Endodermal cell (in vitro differentiated cells): Measurements from ENCODE around the gene LAIR1. TPM values are rescaled to one million over a fixed set of nuclear protein-coding genes. Genes with fewer than 3 reads are reported as not detected.

Experiments used
- DNase-seq: peaks from one replicate; pipeline ENCODE4 v3.0.0-alpha.2; 2017
- H3K27ac ChIP-seq: 2 replicates; pipeline ENCODE4 v1.5.1; 2013; ENCODE audit warnings: mild to moderate bottlenecking, low read depth, low read length, moderate library complexity
- H3K27me3 ChIP-seq: 2 replicates; pipeline ENCODE4 v1.6.1; 2013; ENCODE audit warnings: mild to moderate bottlenecking, low read length, moderate library complexity; ENCODE audit not compliant: insufficient read depth, control insufficient read depth, poor library complexity, severe bottlenecking
- H3K36me3 ChIP-seq: 2 replicates; pipeline ENCODE4 v1.7.0; 2013; ENCODE audit warnings: mild to moderate bottlenecking, low read length, moderate library complexity; ENCODE audit not compliant: control insufficient read depth, insufficient read depth
- H3K4me1 ChIP-seq: one replicate; pipeline ENCODE4 v1.7.0; 2013; ENCODE audit warnings: low read length; ENCODE audit not compliant: control insufficient read depth, insufficient read depth
- H3K4me3 ChIP-seq: 2 replicates; pipeline ENCODE4 v1.5.1; 2013; ENCODE audit warnings: mild to moderate bottlenecking, low read length, moderate library complexity
- H3K9ac ChIP-seq: 2 replicates; pipeline ENCODE4 v1.6.1; 2013; ENCODE audit warnings: mild to moderate bottlenecking, low read length, moderate library complexity; ENCODE audit not compliant: poor library complexity, severe bottlenecking; ENCODE audit errors: extremely low read depth
- H3K9me3 ChIP-seq: 2 replicates; pipeline ENCODE4 v1.6.1; 2013; ENCODE audit warnings: mild to moderate bottlenecking, low read length, moderate library complexity; ENCODE audit not compliant: control insufficient read depth
- H3K27ac Mint-ChIP-seq: 2 replicates; pipeline ENCODE4 v1.8.0; 2020; ENCODE audit warnings: mixed read lengths
- H3K27me3 Mint-ChIP-seq: 2 replicates; pipeline ENCODE4 v1.8.0; 2021; ENCODE audit warnings: mild to moderate bottlenecking, mixed read lengths; ENCODE audit not compliant: insufficient read depth
- H3K36me3 Mint-ChIP-seq: 2 replicates; pipeline ENCODE4 v1.8.0; 2020; ENCODE audit warnings: low read depth, mixed read lengths
- H3K4me1 Mint-ChIP-seq: 2 replicates; pipeline ENCODE4 v1.8.0; 2020; ENCODE audit warnings: mixed read lengths
- H3K4me3 Mint-ChIP-seq: 2 replicates; pipeline ENCODE4 v1.8.0; 2020; ENCODE audit warnings: mild to moderate bottlenecking, moderate library complexity, mixed read lengths
- H3K9me3 Mint-ChIP-seq: 2 replicates; pipeline ENCODE4 v1.8.0; 2020; ENCODE audit warnings: mild to moderate bottlenecking, mixed read lengths
- CTCF ChIP-seq: fragments of 200-600 bp; sonication (generic); conservative IDR thresholded peaks from 2 replicates; pipeline ENCODE4 v1.5.0; 2021; ENCODE audit warnings: antibody characterized with exemption, mild to moderate bottlenecking
- WGBS, 2 experiments: methylation state at CpG; one replicate each; pipeline versions ENCODE4 v1.1.5 to v1.1.7; 2013; ENCODE audit warnings: missing lambda C conversion rate in 2 of 2, mixed read lengths in 1 of 2; ENCODE audit not compliant: insufficient coverage in 1 of 2, insufficient read length in 1 of 2; 5-methylcytosine and 5-hydroxymethylcytosine counted together
- total RNA-seq, 2 donors: library from RNA; stranded (reverse); fragmentation: NEBNext Ultra II Directional in 1 of 2; extraction: Animal tissue kit (Norgen Biotek cat#: 25700) in 1 of 2; gene quantifications; 2 replicates in 1 of 2; 3 replicates in 1 of 2; pipeline ENCODE4 v1.2.1, GENCODE V29; 2021

LAIR1 gene
- total RNA-seq, 2 donors from 2014 or later = not detected

DNA sequence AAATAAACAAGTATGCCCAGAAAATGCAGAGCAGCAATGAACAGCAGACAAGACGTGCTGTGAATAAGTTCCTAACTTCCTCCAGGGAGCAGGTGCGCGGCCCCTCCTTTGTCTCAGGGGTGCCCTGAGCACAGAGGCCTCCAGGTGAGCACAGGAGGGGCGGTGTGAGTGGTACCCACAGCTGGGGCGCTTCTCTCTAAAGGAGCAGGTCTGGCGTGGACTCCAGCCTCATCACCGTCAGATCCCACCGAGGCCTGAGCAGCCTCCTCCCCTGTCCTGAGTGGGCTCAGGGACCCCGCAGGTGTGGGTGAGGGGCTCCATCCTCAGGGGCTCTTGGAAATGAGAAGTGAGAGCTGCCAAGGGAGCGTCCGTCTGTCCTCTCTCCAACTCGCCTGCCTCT, 54.9 kb downstream of the LAIR1 start:
- Mint-ChIP-seq H3K9me3 (peaks cover 8% of the 10 kb centered on the region), H3K27ac (no peak overlapping the region), H3K4me3 (no peak overlapping the region), H3K27me3 (peaks cover 8% of the 10 kb centered on the region), H3K4me1 (no peaks in the 10 kb centered on the region), H3K36me3 (no peaks in the 10 kb centered on the region)
- Histone ChIP-seq H3K27ac (no peak overlapping the region), H3K36me3 (no peaks in the 10 kb centered on the region), H3K9ac (no peak overlapping the region), H3K9me3 (no peaks in the 10 kb centered on the region), H3K4me3 (no peak overlapping the region), H3K27me3 (no peaks in the 10 kb centered on the region), H3K4me1 (no peaks in the 10 kb centered on the region)
- 76 to 81% methylated on average over 5 to 12 of the region's 12 CpGs for WGBS, 2 experiments
- no peak for DNase-seq
- TF ChIP-seq CTCF = no peak

DNA sequence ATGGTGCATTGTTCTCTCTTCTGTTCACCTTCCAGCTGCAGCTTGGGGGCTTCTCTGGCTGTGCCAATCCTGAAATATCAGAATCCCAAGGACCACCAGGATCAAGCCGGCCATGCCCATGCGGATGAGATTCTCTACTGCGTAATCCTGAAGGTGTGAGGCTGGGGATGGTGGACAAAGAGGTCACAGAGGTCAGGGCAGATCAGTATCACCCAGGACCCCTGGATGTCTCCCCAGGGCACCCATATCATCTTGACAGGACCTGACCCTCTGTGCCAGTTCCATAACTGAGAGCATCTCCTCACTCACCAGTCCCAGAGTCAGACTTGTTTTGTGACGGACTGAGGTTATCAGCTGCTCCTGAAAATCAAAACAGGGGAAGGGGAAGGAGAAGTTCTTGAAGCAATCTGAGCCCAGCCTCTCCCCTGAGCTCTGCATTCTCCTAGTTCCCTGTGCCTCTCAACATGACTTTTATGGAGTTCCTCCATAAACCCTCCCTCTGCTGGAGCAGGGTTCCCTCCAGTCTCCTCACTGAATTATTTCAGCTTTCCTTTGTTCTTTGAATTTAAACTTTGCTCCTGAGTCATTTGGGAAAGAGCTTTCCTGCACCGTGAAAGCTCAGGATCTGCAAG, 57.2 kb downstream of the LAIR1 start:
- H3K27me3 Mint-ChIP-seq = peaks cover 11% of the 10 kb centered on the region

DNA sequence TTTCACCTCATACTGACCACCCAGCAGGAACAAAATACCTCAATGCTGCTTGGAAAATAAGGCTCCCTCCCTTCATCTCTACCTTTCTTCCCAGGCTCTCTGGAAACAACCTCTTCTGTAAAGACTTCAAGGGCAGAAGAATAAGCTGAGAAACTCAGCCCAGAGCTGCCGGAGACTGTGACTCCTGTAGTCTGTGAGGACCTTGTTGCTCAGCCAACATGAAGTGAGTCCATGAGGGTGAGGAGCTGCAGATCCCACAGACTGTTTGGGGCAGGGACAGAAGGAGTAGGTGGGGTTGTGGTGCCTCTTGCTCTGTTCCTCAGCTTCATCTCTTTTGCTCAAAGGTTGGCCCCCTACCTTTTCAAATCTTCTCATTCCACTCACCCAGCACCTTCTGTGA, 59.6 kb downstream of the LAIR1 start:
- H3K9me3 ChIP-seq = no peaks in the 10 kb centered on the region
- peaks cover 23% of the 10 kb centered on the region for H3K27me3 Mint-ChIP-seq
- no peaks in the 10 kb centered on the region for H3K36me3 Mint-ChIP-seq
- no peak overlapping the region for H3K9ac ChIP-seq
- H3K36me3 ChIP-seq = no peaks in the 10 kb centered on the region
- peaks cover 7% of the 10 kb centered on the region for H3K27me3 ChIP-seq
- WGBS, 2 experiments = 77 to 100% methylated on average over 1 of the region's 1 CpG
- H3K27ac ChIP-seq = no peak overlapping the region
- H3K4me1 ChIP-seq = no peaks in the 10 kb centered on the region
- no peak for DNase-seq
- H3K4me3 ChIP-seq = no peak overlapping the region
- peaks cover 8% of the 10 kb centered on the region for H3K9me3 Mint-ChIP-seq
- no peaks in the 10 kb centered on the region for H3K4me1 Mint-ChIP-seq
- no peak overlapping the region for H3K4me3 Mint-ChIP-seq
- H3K27ac Mint-ChIP-seq = no peak overlapping the region
- no peak for TF ChIP-seq CTCF

More for the DNA sequence above, 57.2 kb downstream of the LAIR1 start:
- Histone ChIP-seq H3K36me3 (no peaks in the 10 kb centered on the region), H3K27ac (no peak overlapping the region), H3K4me1 (no peaks in the 10 kb centered on the region), H3K9ac (no peak overlapping the region), H3K27me3 (no peaks in the 10 kb centered on the region), H3K9me3 (no peaks in the 10 kb centered on the region), H3K4me3 (no peak overlapping the region)
- H3K36me3 Mint-ChIP-seq = no peaks in the 10 kb centered on the region
- no peaks in the 10 kb centered on the region for H3K4me1 Mint-ChIP-seq
- no peak for DNase-seq
- H3K9me3 Mint-ChIP-seq = peaks cover 8% of the 10 kb centered on the region
- no peak overlapping the region for H3K4me3 Mint-ChIP-seq
- H3K27ac Mint-ChIP-seq = no peak overlapping the region
- WGBS, 2 experiments = 88 to 89% methylated on average over 3 to 5 of the region's 5 CpGs
- TF ChIP-seq CTCF = no peak
